Neural cell (in vitro differentiated cells): ENCODE measurements around the gene WDTC1. TPM values are rescaled to one million over a fixed set of nuclear protein-coding genes. Genes with fewer than 3 reads are reported as not detected.

Source experiments
- H2AFZ ChIP-seq: fragments of 200-600, 300-800 bp; sonication (generic), shearing (Covaris generic); 2 replicates; pipeline ENCODE4 v1.6.0; 2014; ENCODE audit warnings: low read depth, mild to moderate bottlenecking, antibody characterized with exemption, low read length, moderate library complexity
- H3F3A ChIP-seq: fragments of 200-600 bp; shearing (Covaris generic); 2 replicates; pipeline ENCODE4 v1.6.1; 2016; ENCODE audit warnings: mild to moderate bottlenecking, moderate library complexity, mixed read lengths, antibody characterized with exemption, low read length; ENCODE audit not compliant: insufficient read depth, poor library complexity, severe bottlenecking
- H3K27ac ChIP-seq: fragments of 200-600, 300-800 bp; sonication (generic), shearing (Covaris generic); 2 replicates; pipeline ENCODE4 v1.5.1; 2014; ENCODE audit warnings: mild to moderate bottlenecking, low read length, moderate library complexity
- H3K27me3 ChIP-seq: fragments of 300-800, 200-600 bp; sonication (generic), shearing (Covaris generic); 2 replicates; pipeline ENCODE4 v1.6.0; 2014; ENCODE audit warnings: mild to moderate bottlenecking, low read depth, low read length, moderate library complexity; ENCODE audit not compliant: insufficient read depth
- H3K36me3 ChIP-seq: fragments of 300-800, 200-600 bp; sonication (generic), shearing (Covaris generic); 2 replicates; pipeline ENCODE4 v1.5.1; 2014; ENCODE audit warnings: mild to moderate bottlenecking, antibody characterized with exemption, low read length, moderate library complexity; ENCODE audit not compliant: insufficient read depth
- H3K4me2 ChIP-seq: fragments of 300-800, 200-600 bp; sonication (generic), shearing (Covaris generic); 2 replicates; pipeline ENCODE4 v1.6.0; 2014; ENCODE audit warnings: mild to moderate bottlenecking, low read length
- H3K4me3 ChIP-seq: fragments of 300-800, 200-600 bp; sonication (generic), shearing (Covaris generic); 2 replicates; pipeline ENCODE4 v1.5.1; 2014; ENCODE audit warnings: mild to moderate bottlenecking, low read length, moderate library complexity
- H3K79me2 ChIP-seq: fragments of 200-600 bp; shearing (Covaris generic); replicated peaks from 2 replicates; pipeline ENCODE4 v1.6.0; 2014; ENCODE audit warnings: mild to moderate bottlenecking, low read length, moderate library complexity; ENCODE audit not compliant: insufficient read depth
- H3K9ac ChIP-seq: fragments of 300-800, 200-600 bp; sonication (generic), shearing (Covaris generic); 2 replicates; pipeline ENCODE4 v1.6.1; 2016; ENCODE audit warnings: mild to moderate bottlenecking, low read length, mixed read lengths
- H3K9me2 ChIP-seq: fragments of 200-600 bp; shearing (Covaris generic); 2 replicates; pipeline ENCODE4 v1.6.1; 2016; ENCODE audit warnings: mild to moderate bottlenecking, low read length, mixed read lengths; ENCODE audit not compliant: insufficient read depth
- H3K9me3 ChIP-seq: fragments of 200-600, 300-800 bp; sonication (generic), shearing (Covaris generic); 2 replicates; pipeline ENCODE4 v1.6.1; 2016; ENCODE audit warnings: mild to moderate bottlenecking, mixed run types, low read length, moderate library complexity, mixed read lengths
- H4K20me1 ChIP-seq: fragments of 200-600 bp; shearing (Covaris generic); 2 replicates; pipeline ENCODE4 v1.6.1; 2016; ENCODE audit warnings: mild to moderate bottlenecking, mixed run types; ENCODE audit not compliant: insufficient read depth
- EP300 ChIP-seq: fragments of 450-650 bp; conservative IDR thresholded peaks from 2 replicates; pipeline ENCODE4 v1.6.1; 2014; ENCODE audit warnings: antibody characterized with exemption, mild to moderate bottlenecking, moderate library complexity; ENCODE audit not compliant: poor library complexity, severe bottlenecking
- EZH2 ChIP-seq: fragments of 200-600, 300-800 bp; shearing (Covaris generic), sonication (generic); IDR thresholded peaks from 2 replicates; pipeline ENCODE4 v1.6.1; 2014; ENCODE audit warnings: antibody characterized with exemption, low read length, borderline replicate concordance, mild to moderate bottlenecking; ENCODE audit not compliant: insufficient read depth, poor library complexity, severe bottlenecking
- MXI1 ChIP-seq: fragments of 450-650 bp; conservative IDR thresholded peaks from 2 replicates; pipeline ENCODE4 v1.6.1; 2014; ENCODE audit warnings: antibody characterized with exemption, mild to moderate bottlenecking; ENCODE audit not compliant: poor library complexity, severe bottlenecking
- POLR2AphosphoS5 ChIP-seq: IDR thresholded peaks from 2 replicates; pipeline ENCODE4 v1.6.1; 2012
- RAD21 ChIP-seq: fragments of 450-650 bp; conservative IDR thresholded peaks from 2 replicates; pipeline ENCODE4 v1.6.1; 2014; ENCODE audit warnings: antibody characterized with exemption, mild to moderate bottlenecking, moderate library complexity
- SMC3 ChIP-seq: fragments of 450-650 bp; conservative IDR thresholded peaks from 2 replicates; pipeline ENCODE4 v1.6.1; 2014; ENCODE audit warnings: antibody characterized with exemption, mild to moderate bottlenecking, moderate library complexity; ENCODE audit not compliant: poor library complexity
- TAF1 ChIP-seq: IDR thresholded peaks from 2 replicates; pipeline ENCODE4 v1.6.1; 2012; ENCODE audit warnings: low read depth
- polyA plus RNA-seq: library from polyadenylated mRNA; depleted of rRNA; stranded (reverse); fragments of >200 nt; gene quantifications from 2 replicates; pipeline ENCODE4 v1.2.3, GENCODE V29; 2014
- TF ChIP-seq, protein P1 (sequence below): IDR thresholded peaks from 2 replicates; pipeline ENCODE4 v1.6.1; 2012; ENCODE audit warnings: borderline replicate concordance
- TF ChIP-seq, protein P2 (sequence below): fragments of 450-650 bp; IDR thresholded peaks from 2 replicates; pipeline ENCODE4 v1.5.1; 2014; ENCODE audit warnings: antibody characterized with exemption, mild to moderate bottlenecking, moderate library complexity; ENCODE audit not compliant: poor library complexity, severe bottlenecking

Gene WDTC1
- polyA plus RNA-seq, 1 donor from 2014 or later, result 10.9 TPM

DNA sequence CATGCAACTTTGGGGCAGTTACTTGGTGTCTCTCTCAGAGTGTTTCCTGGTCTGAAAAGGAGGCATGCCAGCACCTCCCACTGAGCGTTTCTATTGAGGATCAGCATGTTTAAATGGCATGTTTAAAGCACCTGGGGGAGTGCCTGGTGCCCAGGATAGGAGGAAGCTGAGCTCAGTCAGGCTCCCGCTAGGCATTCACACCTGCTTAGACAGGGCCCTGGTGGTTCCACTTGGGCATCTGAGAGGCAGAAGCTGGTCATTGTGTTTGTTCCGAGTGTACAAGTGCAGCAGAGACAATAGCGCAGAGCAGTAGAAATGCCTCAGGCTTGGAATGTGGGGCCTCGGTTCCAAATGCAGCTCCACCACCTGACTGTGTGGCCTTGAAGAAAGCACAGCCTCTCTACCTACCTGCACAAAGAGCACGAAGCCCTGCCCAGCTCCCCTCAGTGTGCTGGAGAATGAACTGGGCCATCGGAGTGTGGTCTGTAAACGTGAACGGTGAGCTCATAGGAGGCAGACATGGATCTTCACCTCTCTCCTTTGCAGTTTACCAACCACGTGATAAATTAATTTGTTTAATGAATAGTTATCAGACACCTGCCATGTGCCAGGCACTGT, 67.3 kb downstream of the WDTC1 start:
- no peaks in the 10 kb centered on the region for H3F3A ChIP-seq
- no peak overlapping the region for H3K4me2 ChIP-seq
- no peaks in the 10 kb centered on the region for H3K27me3 ChIP-seq
- H4K20me1 ChIP-seq, result no peaks in the 10 kb centered on the region
- TF ChIP-seq EZH2 (no peak), SMC3 (no peak), TAF1 (no peak), POLR2AphosphoS5 (no peak), EP300 (no peak), RAD21 (no peak), MXI1 (no peak)
- TF ChIP-seq, protein P1, sequence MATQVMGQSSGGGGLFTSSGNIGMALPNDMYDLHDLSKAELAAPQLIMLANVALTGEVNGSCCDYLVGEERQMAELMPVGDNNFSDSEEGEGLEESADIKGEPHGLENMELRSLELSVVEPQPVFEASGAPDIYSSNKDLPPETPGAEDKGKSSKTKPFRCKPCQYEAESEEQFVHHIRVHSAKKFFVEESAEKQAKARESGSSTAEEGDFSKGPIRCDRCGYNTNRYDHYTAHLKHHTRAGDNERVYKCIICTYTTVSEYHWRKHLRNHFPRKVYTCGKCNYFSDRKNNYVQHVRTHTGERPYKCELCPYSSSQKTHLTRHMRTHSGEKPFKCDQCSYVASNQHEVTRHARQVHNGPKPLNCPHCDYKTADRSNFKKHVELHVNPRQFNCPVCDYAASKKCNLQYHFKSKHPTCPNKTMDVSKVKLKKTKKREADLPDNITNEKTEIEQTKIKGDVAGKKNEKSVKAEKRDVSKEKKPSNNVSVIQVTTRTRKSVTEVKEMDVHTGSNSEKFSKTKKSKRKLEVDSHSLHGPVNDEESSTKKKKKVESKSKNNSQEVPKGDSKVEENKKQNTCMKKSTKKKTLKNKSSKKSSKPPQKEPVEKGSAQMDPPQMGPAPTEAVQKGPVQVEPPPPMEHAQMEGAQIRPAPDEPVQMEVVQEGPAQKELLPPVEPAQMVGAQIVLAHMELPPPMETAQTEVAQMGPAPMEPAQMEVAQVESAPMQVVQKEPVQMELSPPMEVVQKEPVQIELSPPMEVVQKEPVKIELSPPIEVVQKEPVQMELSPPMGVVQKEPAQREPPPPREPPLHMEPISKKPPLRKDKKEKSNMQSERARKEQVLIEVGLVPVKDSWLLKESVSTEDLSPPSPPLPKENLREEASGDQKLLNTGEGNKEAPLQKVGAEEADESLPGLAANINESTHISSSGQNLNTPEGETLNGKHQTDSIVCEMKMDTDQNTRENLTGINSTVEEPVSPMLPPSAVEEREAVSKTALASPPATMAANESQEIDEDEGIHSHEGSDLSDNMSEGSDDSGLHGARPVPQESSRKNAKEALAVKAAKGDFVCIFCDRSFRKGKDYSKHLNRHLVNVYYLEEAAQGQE, result no peak
- TF ChIP-seq, protein P2, sequence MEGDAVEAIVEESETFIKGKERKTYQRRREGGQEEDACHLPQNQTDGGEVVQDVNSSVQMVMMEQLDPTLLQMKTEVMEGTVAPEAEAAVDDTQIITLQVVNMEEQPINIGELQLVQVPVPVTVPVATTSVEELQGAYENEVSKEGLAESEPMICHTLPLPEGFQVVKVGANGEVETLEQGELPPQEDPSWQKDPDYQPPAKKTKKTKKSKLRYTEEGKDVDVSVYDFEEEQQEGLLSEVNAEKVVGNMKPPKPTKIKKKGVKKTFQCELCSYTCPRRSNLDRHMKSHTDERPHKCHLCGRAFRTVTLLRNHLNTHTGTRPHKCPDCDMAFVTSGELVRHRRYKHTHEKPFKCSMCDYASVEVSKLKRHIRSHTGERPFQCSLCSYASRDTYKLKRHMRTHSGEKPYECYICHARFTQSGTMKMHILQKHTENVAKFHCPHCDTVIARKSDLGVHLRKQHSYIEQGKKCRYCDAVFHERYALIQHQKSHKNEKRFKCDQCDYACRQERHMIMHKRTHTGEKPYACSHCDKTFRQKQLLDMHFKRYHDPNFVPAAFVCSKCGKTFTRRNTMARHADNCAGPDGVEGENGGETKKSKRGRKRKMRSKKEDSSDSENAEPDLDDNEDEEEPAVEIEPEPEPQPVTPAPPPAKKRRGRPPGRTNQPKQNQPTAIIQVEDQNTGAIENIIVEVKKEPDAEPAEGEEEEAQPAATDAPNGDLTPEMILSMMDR, result no peak
- H3K4me3 ChIP-seq, result no peak overlapping the region
- H3K9me2 ChIP-seq, result no peaks in the 10 kb centered on the region
- no peak overlapping the region for H3K27ac ChIP-seq
- no peaks in the 10 kb centered on the region for H3K79me2 ChIP-seq
- no peaks in the 10 kb centered on the region for H3K36me3 ChIP-seq
- H2AFZ ChIP-seq, result no peak overlapping the region
- no peak overlapping the region for H3K9ac ChIP-seq
- H3K9me3 ChIP-seq, result no peaks in the 10 kb centered on the region

DNA sequence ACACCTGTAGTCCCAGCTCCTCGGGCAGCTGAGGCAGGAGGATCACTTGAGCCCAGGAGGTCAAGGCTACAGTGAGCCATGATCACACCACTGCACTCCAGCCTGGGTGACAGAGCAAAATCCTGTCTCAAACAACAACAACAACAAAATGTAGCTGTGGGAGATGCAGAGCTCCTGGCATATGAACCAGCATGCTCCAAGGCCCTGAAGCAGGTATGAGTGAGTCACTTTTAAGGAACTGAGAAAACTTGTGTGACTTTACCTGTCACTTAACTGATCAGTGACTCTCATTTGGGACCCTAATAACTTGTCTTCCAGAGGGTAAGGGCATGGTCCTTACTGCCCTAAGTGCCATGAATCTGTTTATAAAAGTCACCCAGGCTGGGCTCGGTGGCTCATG, 68.2 kb downstream of the WDTC1 start:
- no peak for TF ChIP-seq SMC3
- no peak for TF ChIP-seq TAF1
- TF ChIP-seq, protein P1, result no peak
- TF ChIP-seq EP300, result no peak
- TF ChIP-seq RAD21, result no peak
- no peak for TF ChIP-seq POLR2AphosphoS5
- TF ChIP-seq MXI1, result no peak
- TF ChIP-seq EZH2, result no peak
- TF ChIP-seq, protein P2, result no peak
- no peak overlapping the region for H3K27ac ChIP-seq
- no peaks in the 10 kb centered on the region for H3K36me3 ChIP-seq

More for the DNA sequence above, 68.2 kb downstream of the WDTC1 start:
- no peaks in the 10 kb centered on the region for H3K9me3 ChIP-seq
- H3K9me2 ChIP-seq, result no peaks in the 10 kb centered on the region
- H3K79me2 ChIP-seq, result no peaks in the 10 kb centered on the region
- H2AFZ ChIP-seq, result no peak overlapping the region
- H4K20me1 ChIP-seq, result no peaks in the 10 kb centered on the region
- no peak overlapping the region for H3K4me2 ChIP-seq
- H3K9ac ChIP-seq, result no peak overlapping the region
- no peak overlapping the region for H3K4me3 ChIP-seq
- H3K27me3 ChIP-seq, result no peaks in the 10 kb centered on the region
- no peaks in the 10 kb centered on the region for H3F3A ChIP-seq
